Muscle layer of duodenum (tissue), 2 donors: Measurements from ENCODE around the gene DNAJA4.
A peak's percentile ranks its signal among the peaks of the same experiment; 100 is the strongest.

Experiments
- H3K27ac ChIP-seq: one replicate; pipeline ENCODE4 v1.7.0; 2013; ENCODE audit warnings: mild to moderate bottlenecking, low read length
- H3K27me3 ChIP-seq: one replicate; pipeline ENCODE4 v1.7.0; 2013; ENCODE audit warnings: low read depth, mild to moderate bottlenecking, control low read depth, low read length
- H3K36me3 ChIP-seq, 2 donors: one replicate each; pipeline ENCODE4 v1.7.0; 2013; ENCODE audit warnings: low read length in 2 of 2, control low read depth in 1 of 2, mild to moderate bottlenecking in 1 of 2; ENCODE audit not compliant: insufficient read depth in 2 of 2, control insufficient read depth in 1 of 2
- H3K4me1 ChIP-seq, 2 donors: one replicate each; pipeline ENCODE4 v1.7.0; 2013; ENCODE audit warnings: low read length in 2 of 2, mild to moderate bottlenecking in 2 of 2, control low read depth in 1 of 2, moderate library complexity in 1 of 2; ENCODE audit not compliant: insufficient read depth in 2 of 2, control insufficient read depth in 1 of 2
- H3K4me3 ChIP-seq, 2 donors: one replicate each; pipeline ENCODE4 v1.7.0; 2013; ENCODE audit warnings: low read length in 2 of 2, low read depth in 1 of 2, mild to moderate bottlenecking in 1 of 2
- H3K9me3 ChIP-seq, 2 donors: one replicate each; pipeline ENCODE4 v1.7.0; 2013; ENCODE audit warnings: low read length in 2 of 2, control low read depth in 1 of 2, mild to moderate bottlenecking in 1 of 2; ENCODE audit not compliant: control insufficient read depth in 1 of 2
- donor health status: healthy.

DNAJA4 gene

GRCh38 chr15:78306176-78306774 is 41.9 kb downstream of the DNAJA4 start:
- Histone ChIP-seq H3K9me3 (no peaks in the 10 kb centered on the region), H3K4me1 (no peaks in the 10 kb centered on the region), H3K36me3 (no peaks in the 10 kb centered on the region), H3K4me3 (no peak overlapping the region), H3K27me3 (no peaks in the 10 kb centered on the region), H3K27ac (no peak overlapping the region)

DNA sequence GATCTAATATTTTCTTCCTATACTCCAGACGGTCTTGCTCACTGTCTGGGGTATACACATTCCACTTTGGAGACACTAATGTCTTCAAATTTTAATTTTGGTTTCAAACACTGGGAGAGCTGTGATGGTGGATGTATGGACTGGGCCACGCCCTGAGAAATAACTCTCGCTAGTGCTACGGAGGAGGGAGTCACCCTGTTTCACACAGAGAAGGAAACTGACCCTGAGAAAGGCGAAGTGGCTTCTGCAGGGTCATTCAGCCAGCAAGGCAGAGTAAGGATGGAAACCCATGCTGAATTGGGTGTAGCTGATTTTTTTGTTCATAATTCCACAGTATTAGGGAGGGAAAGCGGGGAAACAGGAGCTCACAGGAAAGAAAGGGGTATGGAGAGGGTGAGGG is 43.6 kb downstream of the DNAJA4 start:
- Histone ChIP-seq H3K9me3 (no peaks in the 10 kb centered on the region), H3K4me1 (no peaks in the 10 kb centered on the region), H3K4me3 (no peak overlapping the region), H3K36me3 (no peaks in the 10 kb centered on the region), H3K27ac (no peak overlapping the region), H3K27me3 (no peaks in the 10 kb centered on the region)

DNA sequence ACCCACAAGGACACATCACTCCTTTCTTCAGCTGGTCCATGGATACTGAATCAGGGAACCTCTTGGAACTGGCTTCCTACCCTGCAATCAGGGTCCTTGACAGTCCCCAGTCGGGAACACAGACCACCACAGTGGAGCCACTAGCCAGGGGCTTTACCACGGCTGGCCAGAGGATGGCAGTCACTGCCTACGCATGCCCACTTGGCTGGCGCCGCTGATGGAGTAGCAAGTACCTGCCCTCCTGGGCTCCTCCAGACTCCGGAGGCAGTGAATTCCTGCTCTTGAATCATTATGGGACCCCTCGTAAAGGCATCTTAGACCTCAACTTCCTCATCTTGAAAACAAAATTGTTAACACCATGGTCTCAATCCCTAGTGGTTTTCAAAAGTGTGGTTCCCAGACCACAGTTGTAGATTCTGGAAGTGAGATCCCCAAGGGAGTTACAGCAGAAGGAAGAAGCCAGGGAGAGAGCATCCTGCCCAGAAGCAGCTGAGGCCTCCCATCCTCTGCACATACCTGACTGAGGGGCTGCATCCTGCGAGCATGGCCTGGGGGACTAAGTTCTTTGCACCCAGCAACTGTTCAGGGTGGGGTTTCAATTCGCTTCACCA is 44.2 kb downstream of the DNAJA4 start:
- no peaks in the 10 kb centered on the region for H3K36me3 ChIP-seq
- no peak overlapping the region for H3K27ac ChIP-seq
- no peaks in the 10 kb centered on the region for H3K9me3 ChIP-seq
- H3K27me3 ChIP-seq, result no peaks in the 10 kb centered on the region
- no peaks in the 10 kb centered on the region for H3K4me1 ChIP-seq
- no peak overlapping the region for H3K4me3 ChIP-seq

GRCh38 chr15:78311292-78311691 is 46.9 kb downstream of the DNAJA4 start:
- Histone ChIP-seq H3K27ac (no peak overlapping the region), H3K4me1 (no peaks in the 10 kb centered on the region), H3K4me3 (no peak overlapping the region), H3K36me3 (no peaks in the 10 kb centered on the region), H3K9me3 (no peaks in the 10 kb centered on the region), H3K27me3 (no peaks in the 10 kb centered on the region)

- no peak overlapping the region for H3K4me3 ChIP-seq
- no peaks in the 10 kb centered on the region for H3K9me3 ChIP-seq
- H3K36me3 ChIP-seq, result no peaks in the 10 kb centered on the region
- H3K4me1 ChIP-seq, result no peaks in the 10 kb centered on the region
- H3K27me3 ChIP-seq, result no peaks in the 10 kb centered on the region
- no peak overlapping the region for H3K27ac ChIP-seq
These were observed 48.2 kb downstream of the DNAJA4 start for GRCh38 chr15:78312536-78312935.

GRCh38 chr15:78312957-78313356 is 48.6 kb downstream of the DNAJA4 start:
- Histone ChIP-seq H3K27ac (no peak overlapping the region), H3K36me3 (no peaks in the 10 kb centered on the region), H3K4me1 (no peaks in the 10 kb centered on the region), H3K4me3 (no peak overlapping the region), H3K27me3 (no peaks in the 10 kb centered on the region), H3K9me3 (no peaks in the 10 kb centered on the region)

GRCh38 chr15:78313383-78313782 is 49.0 kb downstream of the DNAJA4 start:
- Histone ChIP-seq H3K27ac (no peak overlapping the region), H3K4me1 (no peaks in the 10 kb centered on the region), H3K27me3 (no peaks in the 10 kb centered on the region), H3K4me3 (no peak overlapping the region), H3K9me3 (no peaks in the 10 kb centered on the region), H3K36me3 (no peaks in the 10 kb centered on the region)

DNA sequence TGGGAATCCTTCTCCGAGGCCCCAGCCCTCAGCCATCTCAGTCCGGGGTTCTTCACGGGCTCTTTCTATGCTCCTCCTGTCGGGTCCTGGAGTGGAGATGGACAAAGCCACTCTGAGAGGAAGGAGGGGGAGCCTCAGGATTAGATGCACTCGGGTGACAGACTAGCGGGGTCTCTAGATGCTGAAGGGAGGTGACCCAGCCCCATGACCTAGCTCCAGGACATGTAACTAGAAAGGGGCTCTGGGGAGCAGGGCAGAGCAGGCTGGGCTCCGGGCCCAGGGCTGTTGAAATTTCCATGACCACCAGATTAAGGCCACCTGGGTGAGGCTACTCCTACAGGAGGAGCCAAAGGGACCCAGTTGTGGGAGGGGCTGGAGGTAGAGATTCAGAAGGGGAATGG is 49.8 kb downstream of the DNAJA4 start:
- no peaks in the 10 kb centered on the region for H3K4me1 ChIP-seq
- H3K4me3 ChIP-seq, result no peak overlapping the region
- H3K27me3 ChIP-seq, result no peaks in the 10 kb centered on the region
- H3K9me3 ChIP-seq, result no peaks in the 10 kb centered on the region
- H3K36me3 ChIP-seq, result no peaks in the 10 kb centered on the region
- no peak overlapping the region for H3K27ac ChIP-seq

DNA sequence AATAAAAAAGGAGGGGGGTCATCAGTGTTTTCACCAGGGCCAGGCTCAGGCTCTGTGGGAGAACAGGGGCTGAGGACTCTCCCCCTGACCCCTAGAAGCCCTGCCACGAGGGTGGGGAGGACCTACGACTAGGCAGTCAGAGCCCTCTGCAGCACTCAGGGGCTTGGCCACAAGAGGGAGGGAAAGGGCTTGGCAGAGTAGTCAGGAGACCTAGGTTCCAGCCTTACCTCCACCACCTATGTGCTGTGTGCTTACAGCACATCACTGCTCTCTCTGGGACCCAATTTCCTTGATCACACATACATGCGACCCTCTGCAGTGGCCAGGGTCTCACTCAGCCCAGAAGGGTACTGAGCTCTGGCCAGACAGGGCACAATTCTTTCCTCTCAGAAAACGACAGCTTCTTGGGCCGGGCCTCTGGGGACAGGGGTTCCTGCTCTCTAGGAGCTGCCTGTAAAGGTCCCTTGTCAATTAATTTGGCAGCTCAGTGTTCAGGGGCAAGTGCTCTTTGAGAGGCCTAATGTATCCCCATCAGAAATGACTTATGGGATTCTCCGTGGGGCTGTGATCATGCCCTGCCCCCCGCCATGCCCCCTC is 51.4 kb downstream of the DNAJA4 start:
- H3K27ac ChIP-seq, result no peak overlapping the region
- H3K9me3 ChIP-seq, result no peaks in the 10 kb centered on the region
- no peaks in the 10 kb centered on the region for H3K4me1 ChIP-seq
- no peak overlapping the region for H3K4me3 ChIP-seq
- no peaks in the 10 kb centered on the region for H3K27me3 ChIP-seq
- H3K36me3 ChIP-seq, result no peaks in the 10 kb centered on the region

GRCh38 chr15:78316283-78317083 is 52.1 kb downstream of the DNAJA4 start:
- Histone ChIP-seq H3K36me3 (no peaks in the 10 kb centered on the region), H3K27me3 (no peaks in the 10 kb centered on the region), H3K4me1 (no peaks in the 10 kb centered on the region), H3K4me3 (no peak overlapping the region), H3K27ac (peak overlapping the region; percentile 29), H3K9me3 (no peaks in the 10 kb centered on the region)

- Histone ChIP-seq H3K9me3 (no peaks in the 10 kb centered on the region), H3K27ac (peak overlapping the region; percentile 29), H3K27me3 (no peaks in the 10 kb centered on the region), H3K4me3 (no peak overlapping the region), H3K4me1 (no peaks in the 10 kb centered on the region), H3K36me3 (no peaks in the 10 kb centered on the region)
These were observed 52.9 kb downstream of the DNAJA4 start for GRCh38 chr15:78317145-78317836.
